SK-N-SH treated with all-trans-retinoic acid at 6 μM for 48 hours (cell line): ENCODE data around the gene RPL7A.

Experiments
- ATAC-seq: fragments of 200-7000 bp; cut with Tn5 transposase; 3 replicates; pipeline ENCODE4 v1.9.1; 2020; ENCODE audit warnings: mild to moderate bottlenecking, moderate library complexity
- ARNTL ChIP-seq: fragments of 450-650 bp; formaldehyde crosslinking; IDR thresholded peaks from 2 replicates; pipeline ENCODE4 v1.5.0; 2020; ENCODE audit warnings: low read depth, mild to moderate bottlenecking, moderate library complexity, borderline replicate concordance
- BACH2 ChIP-seq: fragments of 250-450 bp; sonication (Bioruptor Pico); IDR thresholded peaks from 2 replicates; pipeline ENCODE4 v1.9.0; 2021; ENCODE audit warnings: mild to moderate bottlenecking, borderline replicate concordance
- CSDC2 ChIP-seq: fragments of 250-450 bp; sonication (Bioruptor Pico); IDR thresholded peaks from 2 replicates; pipeline ENCODE4 v1.5.0; 2020; ENCODE audit warnings: mild to moderate bottlenecking, moderate library complexity
- ESRRG ChIP-seq: fragments of 250-450 bp; sonication (Bioruptor Pico); IDR thresholded peaks from 2 replicates; pipeline ENCODE4 v1.6.1; 2021; ENCODE audit warnings: mild to moderate bottlenecking
- GLIS3 ChIP-seq: fragments of 250-450 bp; sonication (Bioruptor Pico); IDR thresholded peaks from 2 replicates; pipeline ENCODE4 v1.5.0; 2020; ENCODE audit warnings: mild to moderate bottlenecking, moderate library complexity
- ISL1 ChIP-seq: fragments of 250-450 bp; sonication (Bioruptor Pico); IDR thresholded peaks from 2 replicates; pipeline ENCODE4 v2.1.2; 2022; ENCODE audit warnings: mild to moderate bottlenecking, moderate library complexity
- OSR1 ChIP-seq: fragments of 250-450 bp; sonication (Bioruptor Pico); IDR thresholded peaks from 2 replicates; pipeline ENCODE4 v1.8.0; 2022; ENCODE audit warnings: moderate library complexity, mild to moderate bottlenecking, inconsistent platforms
- PPARA ChIP-seq: fragments of 250-450 bp; sonication (Bioruptor Pico); IDR thresholded peaks from 2 replicates; pipeline ENCODE4 v1.5.0; 2020; ENCODE audit warnings: mild to moderate bottlenecking, borderline replicate concordance
- RARB ChIP-seq: fragments of 250-450 bp; sonication (Bioruptor Pico); IDR thresholded peaks from 2 replicates; pipeline ENCODE4 v1.8.0; 2021; ENCODE audit warnings: mild to moderate bottlenecking, moderate library complexity
- SNAI2 ChIP-seq: fragments of 250-450 bp; sonication (Bioruptor Pico); IDR thresholded peaks from 2 replicates; pipeline ENCODE4 v1.5.0; 2020; ENCODE audit warnings: mild to moderate bottlenecking, moderate library complexity
- TCF4 ChIP-seq: fragments of 250-450 bp; sonication (Bioruptor Pico); IDR thresholded peaks from 2 replicates; pipeline ENCODE4 v1.8.0; 2021; ENCODE audit warnings: mild to moderate bottlenecking, moderate library complexity, borderline replicate concordance
- TOX ChIP-seq: fragments of 250-450 bp; sonication (Bioruptor Pico); IDR thresholded peaks from 2 replicates; pipeline ENCODE4 v1.8.0; 2021; ENCODE audit warnings: mild to moderate bottlenecking, moderate library complexity, borderline replicate concordance
- ZC3H10 ChIP-seq: fragments of 250-450 bp; sonication (Bioruptor Pico); IDR thresholded peaks from 2 replicates; pipeline ENCODE4 v1.5.1; 2021; ENCODE audit warnings: mild to moderate bottlenecking, moderate library complexity
- ZFP3 ChIP-seq: fragments of 250-450 bp; sonication (Bioruptor Pico); IDR thresholded peaks from 2 replicates; pipeline ENCODE4 v1.5.0; 2020; ENCODE audit warnings: mild to moderate bottlenecking, moderate library complexity
- ZFP30 ChIP-seq: fragments of 450-650 bp; formaldehyde crosslinking; IDR thresholded peaks from 2 replicates; pipeline ENCODE4 v1.5.0; 2022; ENCODE audit warnings: mild to moderate bottlenecking, moderate library complexity
- ZNF565 ChIP-seq: fragments of 450-650 bp; formaldehyde crosslinking; conservative IDR thresholded peaks from 2 replicates; pipeline ENCODE4 v1.5.0; 2020; ENCODE audit warnings: low read depth, mild to moderate bottlenecking, moderate library complexity
- ZNF70 ChIP-seq: fragments of 450-650 bp; formaldehyde crosslinking; IDR thresholded peaks from 2 replicates; pipeline ENCODE4 v1.5.0; 2020; ENCODE audit warnings: mild to moderate bottlenecking, moderate library complexity
- ZNF8 ChIP-seq: fragments of 450-650 bp; formaldehyde crosslinking; IDR thresholded peaks from 2 replicates; pipeline ENCODE4 v1.5.0; 2020; ENCODE audit warnings: mild to moderate bottlenecking, moderate library complexity
- TF ChIP-seq, protein P1 (sequence below): fragments of 250-450 bp; sonication (Bioruptor Pico); IDR thresholded peaks from 2 replicates; pipeline ENCODE4 v1.8.0; 2021; ENCODE audit warnings: low read depth, mild to moderate bottlenecking, moderate library complexity, borderline replicate concordance
- TF ChIP-seq, protein P2 (sequence below): fragments of 250-450 bp; sonication (Bioruptor Pico); IDR thresholded peaks from 2 replicates; pipeline ENCODE4 v1.5.1; 2020; ENCODE audit warnings: low read depth, mild to moderate bottlenecking, moderate library complexity
- TF ChIP-seq, protein P3 (sequence below): fragments of 250-450 bp; sonication (Bioruptor Pico); IDR thresholded peaks from 2 replicates; pipeline ENCODE4 v1.5.1; 2021; ENCODE audit warnings: mild to moderate bottlenecking, moderate library complexity
- TF ChIP-seq, protein P4 (sequence below): fragments of 250-450 bp; sonication (Bioruptor Pico); IDR thresholded peaks from 2 replicates; pipeline ENCODE4 v1.5.0; 2020; ENCODE audit warnings: mild to moderate bottlenecking, moderate library complexity
- TF ChIP-seq, protein P5 (sequence below): fragments of 250-450 bp; sonication (Bioruptor Pico); IDR thresholded peaks from 2 replicates; pipeline ENCODE4 v1.8.0; 2020; ENCODE audit warnings: mild to moderate bottlenecking, moderate library complexity, borderline replicate concordance

Gene RPL7A

DNA sequence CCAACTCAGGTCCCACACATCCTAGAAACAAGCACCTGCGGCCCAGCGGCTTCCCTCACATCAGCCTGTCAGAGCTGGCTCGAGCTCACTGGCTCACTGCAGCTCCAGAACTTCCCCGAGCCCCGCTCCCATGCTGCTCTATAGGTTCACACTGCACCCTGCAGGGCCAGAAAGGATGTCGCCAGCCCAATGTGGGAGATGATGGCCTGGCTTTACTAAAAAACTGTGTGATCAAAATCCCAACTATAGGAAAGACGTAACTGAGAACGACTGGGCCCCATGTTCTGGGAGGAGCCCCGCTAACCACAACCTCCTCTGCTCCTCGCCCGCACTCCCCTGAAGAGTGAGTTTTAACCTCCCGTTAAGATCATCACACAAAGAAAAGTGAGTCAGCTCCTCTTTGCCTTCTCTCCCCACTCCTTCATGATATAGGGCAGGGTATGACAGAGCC, 23.3 kb downstream of the RPL7A start:
- ATAC-seq, result no peak
- no peak for TF ChIP-seq TCF4
- TF ChIP-seq ARNTL (CRISPR knock-in tag), result no peak
- TF ChIP-seq, protein P1, sequence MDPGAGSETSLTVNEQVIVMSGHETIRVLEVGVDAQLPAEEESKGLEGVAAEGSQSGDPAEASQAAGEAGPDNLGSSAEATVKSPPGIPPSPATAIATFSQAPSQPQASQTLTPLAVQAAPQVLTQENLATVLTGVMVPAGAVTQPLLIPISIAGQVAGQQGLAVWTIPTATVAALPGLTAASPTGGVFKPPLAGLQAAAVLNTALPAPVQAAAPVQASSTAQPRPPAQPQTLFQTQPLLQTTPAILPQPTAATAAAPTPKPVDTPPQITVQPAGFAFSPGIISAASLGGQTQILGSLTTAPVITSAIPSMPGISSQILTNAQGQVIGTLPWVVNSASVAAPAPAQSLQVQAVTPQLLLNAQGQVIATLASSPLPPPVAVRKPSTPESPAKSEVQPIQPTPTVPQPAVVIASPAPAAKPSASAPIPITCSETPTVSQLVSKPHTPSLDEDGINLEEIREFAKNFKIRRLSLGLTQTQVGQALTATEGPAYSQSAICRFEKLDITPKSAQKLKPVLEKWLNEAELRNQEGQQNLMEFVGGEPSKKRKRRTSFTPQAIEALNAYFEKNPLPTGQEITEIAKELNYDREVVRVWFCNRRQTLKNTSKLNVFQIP (CRISPR knock-in tag), result no peak
- TF ChIP-seq, protein P2, sequence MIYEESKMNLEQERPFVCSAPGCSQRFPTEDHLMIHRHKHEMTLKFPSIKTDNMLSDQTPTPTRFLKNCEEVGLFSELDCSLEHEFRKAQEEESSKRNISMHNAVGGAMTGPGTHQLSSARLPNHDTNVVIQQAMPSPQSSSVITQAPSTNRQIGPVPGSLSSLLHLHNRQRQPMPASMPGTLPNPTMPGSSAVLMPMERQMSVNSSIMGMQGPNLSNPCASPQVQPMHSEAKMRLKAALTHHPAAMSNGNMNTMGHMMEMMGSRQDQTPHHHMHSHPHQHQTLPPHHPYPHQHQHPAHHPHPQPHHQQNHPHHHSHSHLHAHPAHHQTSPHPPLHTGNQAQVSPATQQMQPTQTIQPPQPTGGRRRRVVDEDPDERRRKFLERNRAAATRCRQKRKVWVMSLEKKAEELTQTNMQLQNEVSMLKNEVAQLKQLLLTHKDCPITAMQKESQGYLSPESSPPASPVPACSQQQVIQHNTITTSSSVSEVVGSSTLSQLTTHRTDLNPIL, result no peak
- TF ChIP-seq ZNF8 (CRISPR knock-in tag), result no peak
- TF ChIP-seq ZFP30 (CRISPR knock-in tag), result no peak
- TF ChIP-seq, protein P3, sequence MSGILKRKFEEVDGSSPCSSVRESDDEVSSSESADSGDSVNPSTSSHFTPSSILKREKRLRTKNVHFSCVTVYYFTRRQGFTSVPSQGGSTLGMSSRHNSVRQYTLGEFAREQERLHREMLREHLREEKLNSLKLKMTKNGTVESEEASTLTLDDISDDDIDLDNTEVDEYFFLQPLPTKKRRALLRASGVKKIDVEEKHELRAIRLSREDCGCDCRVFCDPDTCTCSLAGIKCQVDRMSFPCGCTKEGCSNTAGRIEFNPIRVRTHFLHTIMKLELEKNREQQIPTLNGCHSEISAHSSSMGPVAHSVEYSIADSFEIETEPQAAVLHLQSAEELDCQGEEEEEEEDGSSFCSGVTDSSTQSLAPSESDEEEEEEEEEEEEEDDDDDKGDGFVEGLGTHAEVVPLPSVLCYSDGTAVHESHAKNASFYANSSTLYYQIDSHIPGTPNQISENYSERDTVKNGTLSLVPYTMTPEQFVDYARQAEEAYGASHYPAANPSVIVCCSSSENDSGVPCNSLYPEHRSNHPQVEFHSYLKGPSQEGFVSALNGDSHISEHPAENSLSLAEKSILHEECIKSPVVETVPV (CRISPR knock-in tag), result no peak
- TF ChIP-seq ZC3H10 (CRISPR knock-in tag), result no peak
- TF ChIP-seq, protein P4, sequence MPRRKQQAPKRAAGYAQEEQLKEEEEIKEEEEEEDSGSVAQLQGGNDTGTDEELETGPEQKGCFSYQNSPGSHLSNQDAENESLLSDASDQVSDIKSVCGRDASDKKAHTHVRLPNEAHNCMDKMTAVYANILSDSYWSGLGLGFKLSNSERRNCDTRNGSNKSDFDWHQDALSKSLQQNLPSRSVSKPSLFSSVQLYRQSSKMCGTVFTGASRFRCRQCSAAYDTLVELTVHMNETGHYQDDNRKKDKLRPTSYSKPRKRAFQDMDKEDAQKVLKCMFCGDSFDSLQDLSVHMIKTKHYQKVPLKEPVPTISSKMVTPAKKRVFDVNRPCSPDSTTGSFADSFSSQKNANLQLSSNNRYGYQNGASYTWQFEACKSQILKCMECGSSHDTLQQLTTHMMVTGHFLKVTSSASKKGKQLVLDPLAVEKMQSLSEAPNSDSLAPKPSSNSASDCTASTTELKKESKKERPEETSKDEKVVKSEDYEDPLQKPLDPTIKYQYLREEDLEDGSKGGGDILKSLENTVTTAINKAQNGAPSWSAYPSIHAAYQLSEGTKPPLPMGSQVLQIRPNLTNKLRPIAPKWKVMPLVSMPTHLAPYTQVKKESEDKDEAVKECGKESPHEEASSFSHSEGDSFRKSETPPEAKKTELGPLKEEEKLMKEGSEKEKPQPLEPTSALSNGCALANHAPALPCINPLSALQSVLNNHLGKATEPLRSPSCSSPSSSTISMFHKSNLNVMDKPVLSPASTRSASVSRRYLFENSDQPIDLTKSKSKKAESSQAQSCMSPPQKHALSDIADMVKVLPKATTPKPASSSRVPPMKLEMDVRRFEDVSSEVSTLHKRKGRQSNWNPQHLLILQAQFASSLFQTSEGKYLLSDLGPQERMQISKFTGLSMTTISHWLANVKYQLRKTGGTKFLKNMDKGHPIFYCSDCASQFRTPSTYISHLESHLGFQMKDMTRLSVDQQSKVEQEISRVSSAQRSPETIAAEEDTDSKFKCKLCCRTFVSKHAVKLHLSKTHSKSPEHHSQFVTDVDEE (CRISPR knock-in tag), result no peak
- TF ChIP-seq SNAI2 (CRISPR knock-in tag), result no peak
- TF ChIP-seq ZNF70, result no peak
- TF ChIP-seq CSDC2 (CRISPR knock-in tag), result no peak
- TF ChIP-seq GLIS3, result no peak
- no peak for TF ChIP-seq BACH2 (CRISPR knock-in tag)
- TF ChIP-seq TOX (CRISPR knock-in tag), result no peak
- no peak for TF ChIP-seq ZFP3 (CRISPR knock-in tag)
- TF ChIP-seq ISL1 (CRISPR knock-in tag), result no peak
- TF ChIP-seq ZNF565 (CRISPR knock-in tag), result no peak
- no peak for TF ChIP-seq ESRRG (CRISPR knock-in tag)

DNA sequence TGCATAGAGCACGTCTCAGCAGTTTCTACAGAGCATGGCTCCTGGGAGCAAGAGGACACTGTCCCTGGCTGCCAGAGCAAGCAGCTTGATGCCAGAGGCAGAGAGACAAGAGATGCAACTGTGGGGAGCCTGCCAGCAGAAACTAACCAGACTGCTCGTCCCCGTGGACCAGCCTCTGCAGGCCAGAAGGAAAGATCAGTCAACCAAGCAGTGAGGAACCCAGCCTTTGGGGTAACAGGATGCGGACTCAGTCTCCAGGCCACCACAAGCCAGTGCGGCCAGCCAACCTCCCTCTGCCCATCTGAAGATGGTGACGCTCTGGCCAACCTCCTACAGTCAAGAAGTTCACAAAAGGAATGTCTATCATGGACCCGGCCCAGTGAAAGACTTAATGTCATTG, 24.1 kb downstream of the RPL7A start:
- no peak for ATAC-seq
- TF ChIP-seq ISL1 (CRISPR knock-in tag) (no peak), ESRRG (CRISPR knock-in tag) (no peak), OSR1 (CRISPR knock-in tag) (no peak), PPARA (CRISPR knock-in tag) (no peak), RARB (no peak), ARNTL (CRISPR knock-in tag) (no peak), GLIS3 (no peak), TCF4 (no peak), ZC3H10 (CRISPR knock-in tag) (no peak), ZFP30 (CRISPR knock-in tag) (no peak)
- TF ChIP-seq, protein P3 (CRISPR knock-in tag), result no peak
- TF ChIP-seq, protein P5, sequence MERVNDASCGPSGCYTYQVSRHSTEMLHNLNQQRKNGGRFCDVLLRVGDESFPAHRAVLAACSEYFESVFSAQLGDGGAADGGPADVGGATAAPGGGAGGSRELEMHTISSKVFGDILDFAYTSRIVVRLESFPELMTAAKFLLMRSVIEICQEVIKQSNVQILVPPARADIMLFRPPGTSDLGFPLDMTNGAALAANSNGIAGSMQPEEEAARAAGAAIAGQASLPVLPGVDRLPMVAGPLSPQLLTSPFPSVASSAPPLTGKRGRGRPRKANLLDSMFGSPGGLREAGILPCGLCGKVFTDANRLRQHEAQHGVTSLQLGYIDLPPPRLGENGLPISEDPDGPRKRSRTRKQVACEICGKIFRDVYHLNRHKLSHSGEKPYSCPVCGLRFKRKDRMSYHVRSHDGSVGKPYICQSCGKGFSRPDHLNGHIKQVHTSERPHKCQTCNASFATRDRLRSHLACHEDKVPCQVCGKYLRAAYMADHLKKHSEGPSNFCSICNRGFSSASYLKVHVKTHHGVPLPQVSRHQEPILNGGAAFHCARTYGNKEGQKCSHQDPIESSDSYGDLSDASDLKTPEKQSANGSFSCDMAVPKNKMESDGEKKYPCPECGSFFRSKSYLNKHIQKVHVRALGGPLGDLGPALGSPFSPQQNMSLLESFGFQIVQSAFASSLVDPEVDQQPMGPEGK (CRISPR knock-in tag), result no peak
